Motor neuron (in vitro differentiated cells): ENCODE data around the gene IGSF23. TPM values are rescaled to one million over a fixed set of nuclear protein-coding genes. Genes with fewer than 3 reads are reported as not detected.
"Not testable (repeated sequence)": the region's sequence is repeated elsewhere in the genome, so short reads cannot be mapped to it uniquely, and the experiment has no call there.

ENCODE experiments used
- ATAC-seq, 8 experiments: fragments of 200-7000 bp; cut with Tn5 transposase; replicated peaks in 6 of 8; 2 replicates each; pipeline ENCODE4 v1.8.0; 2021; ENCODE audit warnings: mild to moderate bottlenecking in 8 of 8, moderate library complexity in 8 of 8
- H3K27ac ChIP-seq, 2 donors: fragments of 250-450 bp; sonication (Bioruptor Pico); 2 replicates each; pipeline ENCODE4 v1.9.0; 2021; ENCODE audit warnings: antibody characterized with exemption in 2 of 2, mild to moderate bottlenecking in 2 of 2, moderate library complexity in 1 of 2
- H3K4me1 ChIP-seq, 2 donors: fragments of 250-450 bp; sonication (Bioruptor Pico); replicated peaks in 1 of 2; 2 replicates each; pipeline ENCODE4 v1.6.1; 2021; ENCODE audit warnings: antibody characterized with exemption in 2 of 2, mild to moderate bottlenecking in 2 of 2, moderate library complexity in 1 of 2
- H3K4me3 ChIP-seq, 5 donors: fragments of 250-450 bp; sonication (Bioruptor Pico); 2 replicates each; pipeline ENCODE4 v1.9.0; 2021; ENCODE audit warnings: antibody characterized with exemption in 5 of 5, mild to moderate bottlenecking in 5 of 5, moderate library complexity in 4 of 5
- WGBS, 10 experiments: fragments of 450-650 bp; shearing (Covaris generic); methylation state at CpG; one replicate each; pipeline ENCODE4 v1.0.0; 2022; 5-methylcytosine and 5-hydroxymethylcytosine counted together
- in situ Hi-C, 9 experiments: fragments of 400-800 bp; cut with MboI; loops; one replicate each; pipeline ENCODE4 v1.15.0; 2021; ENCODE audit warnings: low sequenced_read_pairs in 9 of 9, low pct_unique_long_range_greater_than_20kb in 2 of 9; ENCODE audit not compliant: unreplicated experiment in 9 of 9
- total RNA-seq, 8 experiments: library from RNA; unstranded; fragments of 300-600 nt; gene quantifications; 2 replicates each; pipeline versions ENCODE4 v1.2.3 to v1.2.4, GENCODE V29; 2022

The IGSF23 gene
- total RNA-seq, 8 experiments from 2014 or later = 0.72 to 2.2 TPM; not detected in 6

DNA sequence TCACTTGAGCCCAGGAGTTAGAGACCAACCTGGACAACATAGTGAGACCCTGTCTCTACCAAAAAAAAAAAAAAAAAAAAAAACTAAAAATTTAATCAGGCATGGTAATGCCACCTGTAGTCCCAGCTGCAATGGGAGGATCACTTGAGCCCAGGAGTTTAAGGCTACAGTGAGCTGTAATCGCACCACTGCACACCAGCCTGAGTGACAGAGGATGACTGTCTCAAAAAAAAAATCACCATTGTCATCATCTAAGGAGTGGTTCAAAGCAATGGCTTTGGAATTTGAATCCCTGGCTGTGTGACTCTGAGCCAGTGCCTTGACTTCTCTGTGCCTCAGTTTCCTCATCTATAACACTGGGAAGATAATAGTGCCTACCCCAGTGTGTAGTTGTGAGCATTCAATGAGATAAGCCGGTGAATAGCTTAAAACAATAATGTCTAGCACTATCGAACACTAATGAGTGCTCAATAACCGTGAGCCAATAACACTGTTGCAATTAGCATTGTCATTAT lies 11.5 kb downstream of the IGSF23 start:
- ATAC-seq = no peak
- no peak overlapping the region for H3K27ac ChIP-seq
- H3K4me1 ChIP-seq = no peaks in the 10 kb centered on the region
- 75 to 100% (median 97%) methylated on average over 1 to 3 of the region's 4 CpGs; no CpG with 5 or more reads in 2 of the 10 experiments for WGBS, 10 experiments
- H3K4me3 ChIP-seq = no peak overlapping the region
- in situ Hi-C loops = no loop called here

DNA sequence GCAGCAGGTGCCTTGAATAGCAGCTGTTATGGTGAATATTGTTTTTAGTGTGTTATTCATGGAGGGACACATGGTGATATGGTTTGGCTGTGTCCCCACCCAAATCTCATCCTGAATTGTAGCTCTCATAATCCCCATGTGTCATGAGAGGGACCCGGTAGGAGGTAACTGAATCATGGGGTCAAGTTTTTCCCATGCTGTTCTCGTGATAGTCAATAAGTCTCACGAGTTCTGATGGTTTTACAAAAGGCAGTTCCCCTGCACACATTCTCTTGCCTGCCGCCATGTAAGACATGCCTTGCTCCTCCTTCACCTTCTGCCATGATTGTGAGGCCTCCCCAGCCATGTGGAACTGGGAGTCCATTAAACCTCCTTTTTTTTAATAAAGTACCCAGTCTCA lies 12.3 kb downstream of the IGSF23 start:
- in situ Hi-C loops, H3K4me3 ChIP-seq, H3K4me1 ChIP-seq, H3K27ac ChIP-seq: not testable (repeated sequence)
- 33 to 92% (median 73%) methylated on average over 2 to 4 of the region's 4 CpGs; no CpG with 5 or more reads in 2 of the 10 experiments for WGBS, 10 experiments
- ATAC-seq = peak in 2 of 8 experiments; percentile 22 to 47

DNA sequence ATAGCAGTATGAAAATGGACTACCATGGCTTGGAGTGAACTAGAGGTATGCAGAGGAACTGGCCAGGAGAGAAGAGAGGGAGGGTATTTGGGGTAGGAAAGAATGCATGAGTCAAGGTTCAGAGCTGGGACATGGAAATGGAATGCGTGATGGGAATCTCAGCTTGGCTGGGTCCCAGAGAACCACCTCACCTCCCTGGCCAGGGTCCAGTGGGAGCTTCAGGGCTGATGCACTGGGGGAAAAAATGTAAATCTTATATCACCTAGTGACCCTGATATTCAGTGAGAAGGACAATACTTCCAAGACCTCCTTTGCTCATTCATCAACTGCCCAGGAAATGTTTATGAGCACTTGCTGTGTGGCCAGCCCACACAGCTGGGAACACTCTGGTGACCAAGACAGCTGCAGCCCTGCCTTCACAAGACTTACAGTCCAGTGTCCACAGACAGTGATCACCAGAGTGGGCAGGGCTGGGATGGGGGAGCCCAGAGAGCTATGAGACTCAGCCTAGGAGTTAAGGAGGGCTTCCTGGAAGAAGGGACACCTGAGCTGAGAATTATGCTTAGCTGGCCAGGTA lies 12.8 kb downstream of the IGSF23 start:
- 14 to 100% (median 80%) methylated on average over 1 of the region's 1 CpG; no CpG with 5 or more reads in 7 of the 10 experiments for WGBS, 10 experiments
- H3K4me3 ChIP-seq = no peak overlapping the region
- in situ Hi-C loops = no loop called here
- no peaks in the 10 kb centered on the region for H3K4me1 ChIP-seq
- peak in 3 of 8 experiments; percentile 54 to 86 (median 83) for ATAC-seq
- no peak overlapping the region for H3K27ac ChIP-seq

DNA sequence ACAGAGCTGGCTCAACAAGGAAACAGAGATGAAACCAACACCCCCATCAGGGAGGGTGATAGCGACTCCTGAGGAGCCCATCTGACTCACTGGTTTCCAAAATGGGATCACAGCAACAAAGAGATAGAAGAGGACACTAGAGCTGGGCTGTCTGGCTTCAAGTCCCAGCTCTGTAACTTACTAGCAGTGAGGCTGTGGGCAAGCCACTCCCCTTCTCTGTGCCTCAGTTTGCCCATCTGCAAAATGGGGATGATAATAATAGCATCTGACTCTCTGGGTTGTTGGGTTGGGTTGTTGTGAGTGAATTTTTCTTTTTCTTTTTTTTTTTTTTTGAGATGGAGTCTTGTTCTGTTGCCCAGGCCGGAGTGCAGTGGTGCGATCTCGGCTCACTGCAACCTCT lies 14.3 kb downstream of the IGSF23 start:
- no peak overlapping the region for H3K27ac ChIP-seq
- no peak for ATAC-seq
- in situ Hi-C loops = no loop called here
- WGBS, 10 experiments = 80 to 100% (median 100%) methylated on average over 1 to 2 of the region's 4 CpGs; no CpG with 5 or more reads in 5 of the 10 experiments
- H3K4me1 ChIP-seq = no peaks in the 10 kb centered on the region
- H3K4me3 ChIP-seq = no peak overlapping the region

DNA sequence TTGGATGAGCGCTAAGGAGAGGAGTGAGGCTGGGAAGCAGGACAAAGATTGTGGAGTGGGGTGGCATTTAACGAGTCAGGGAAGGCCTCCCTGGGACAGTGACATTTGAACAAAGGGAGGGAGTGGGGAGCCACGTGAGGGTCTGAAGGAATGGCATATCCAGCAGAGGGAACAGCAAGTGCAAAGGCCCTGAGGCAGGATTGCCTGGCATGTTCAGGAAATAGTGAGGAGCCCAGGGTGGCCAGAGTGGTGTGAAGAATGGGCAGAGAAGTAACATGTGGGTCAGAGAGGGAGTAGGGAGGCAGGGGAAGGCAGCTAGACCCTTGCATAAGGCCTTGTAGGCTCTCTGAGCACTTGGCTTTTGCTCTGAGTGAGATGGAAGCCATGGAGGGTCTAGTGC lies 15.4 kb downstream of the IGSF23 start:
- no peak for ATAC-seq
- no peaks in the 10 kb centered on the region for H3K4me1 ChIP-seq
- in situ Hi-C loops = no loop called here
- WGBS, 10 experiments = 43 to 86% (median 71%) methylated on average over 1 to 3 of the region's 3 CpGs; no CpG with 5 or more reads in 3 of the 10 experiments
- no peak overlapping the region for H3K4me3 ChIP-seq
- H3K27ac ChIP-seq = no peak overlapping the region

DNA sequence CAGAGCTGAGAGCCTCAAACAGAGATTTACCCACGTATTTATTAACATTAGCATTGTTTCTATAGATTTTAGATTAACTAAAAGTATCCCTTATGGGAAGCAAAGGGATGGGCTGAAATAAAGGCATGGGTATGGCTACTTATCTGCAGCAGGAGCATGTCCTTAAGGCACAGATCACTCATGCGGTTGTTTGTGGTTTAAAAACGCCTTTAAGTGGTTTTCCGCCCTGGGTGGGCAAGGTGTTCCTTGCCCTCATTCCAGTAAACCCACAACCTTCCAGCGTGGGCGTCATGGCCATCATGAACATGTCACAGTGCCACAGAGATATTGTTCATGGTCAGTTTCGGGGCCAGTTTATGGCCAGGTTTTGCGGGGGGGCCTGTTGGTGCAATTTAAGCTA lies 18.2 kb downstream of the IGSF23 start:
- H3K27ac ChIP-seq, H3K4me1 ChIP-seq, H3K4me3 ChIP-seq, ATAC-seq, in situ Hi-C loops: not testable (repeated sequence)
- WGBS, 10 experiments = 68 to 100% (median 93%) methylated on average over 2 to 7 of the region's 8 CpGs; no CpG with 5 or more reads in 1 of the 10 experiments

DNA sequence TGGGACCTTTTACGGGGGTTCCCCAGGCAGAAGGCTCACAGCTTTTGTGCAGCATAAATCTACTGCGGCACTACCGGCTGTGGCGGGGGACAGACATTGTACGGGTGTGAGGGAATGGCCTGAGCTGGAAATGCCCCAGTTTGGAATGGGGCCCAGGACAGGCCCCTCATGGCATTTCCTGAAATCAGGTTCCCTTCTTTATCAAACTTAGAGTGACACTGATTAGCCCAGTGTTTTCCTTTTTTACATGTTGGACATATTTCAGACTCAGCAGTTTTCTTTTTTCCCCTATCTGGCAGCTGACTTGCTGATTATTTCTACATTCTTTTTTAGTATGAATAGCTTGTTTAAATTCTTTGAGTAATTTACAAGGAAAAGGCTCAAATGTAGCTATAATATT lies 20.7 kb downstream of the IGSF23 start:
- H3K27ac ChIP-seq, H3K4me1 ChIP-seq, in situ Hi-C loops, ATAC-seq, H3K4me3 ChIP-seq: not testable (repeated sequence)
- WGBS, 10 experiments = 48 to 53% methylated on average over 2 to 3 of the region's 5 CpGs; no CpG with 5 or more reads in 8 of the 10 experiments

DNA sequence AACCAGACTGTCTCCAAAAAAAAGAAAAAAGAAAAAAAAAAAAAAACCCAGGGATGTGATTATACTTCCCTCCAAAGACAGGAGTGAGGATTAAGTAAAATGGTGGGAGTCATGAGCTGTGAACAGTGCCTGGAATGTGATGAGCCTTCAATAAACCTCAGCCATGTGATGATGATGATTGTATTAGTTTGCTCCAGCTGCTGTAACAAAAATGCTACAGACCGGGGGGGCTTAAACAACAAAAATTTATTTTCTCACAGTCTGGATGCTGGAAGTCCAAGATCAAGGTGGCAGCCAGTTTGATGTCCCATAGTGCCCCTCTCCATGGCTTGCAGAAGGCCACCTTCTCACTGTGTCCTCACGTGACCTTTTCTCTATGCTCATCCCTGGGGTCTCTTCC lies 21.4 kb downstream of the IGSF23 start:
- WGBS, 10 experiments = 84 to 100% (median 88%) methylated on average over 1 to 2 of the region's 2 CpGs; no CpG with 5 or more reads in 5 of the 10 experiments
- H3K4me3 ChIP-seq = no peak overlapping the region
- H3K4me1 ChIP-seq = no peaks in the 10 kb centered on the region
- H3K27ac ChIP-seq = no peak overlapping the region
- in situ Hi-C loops = no loop called here
- no peak for ATAC-seq

DNA sequence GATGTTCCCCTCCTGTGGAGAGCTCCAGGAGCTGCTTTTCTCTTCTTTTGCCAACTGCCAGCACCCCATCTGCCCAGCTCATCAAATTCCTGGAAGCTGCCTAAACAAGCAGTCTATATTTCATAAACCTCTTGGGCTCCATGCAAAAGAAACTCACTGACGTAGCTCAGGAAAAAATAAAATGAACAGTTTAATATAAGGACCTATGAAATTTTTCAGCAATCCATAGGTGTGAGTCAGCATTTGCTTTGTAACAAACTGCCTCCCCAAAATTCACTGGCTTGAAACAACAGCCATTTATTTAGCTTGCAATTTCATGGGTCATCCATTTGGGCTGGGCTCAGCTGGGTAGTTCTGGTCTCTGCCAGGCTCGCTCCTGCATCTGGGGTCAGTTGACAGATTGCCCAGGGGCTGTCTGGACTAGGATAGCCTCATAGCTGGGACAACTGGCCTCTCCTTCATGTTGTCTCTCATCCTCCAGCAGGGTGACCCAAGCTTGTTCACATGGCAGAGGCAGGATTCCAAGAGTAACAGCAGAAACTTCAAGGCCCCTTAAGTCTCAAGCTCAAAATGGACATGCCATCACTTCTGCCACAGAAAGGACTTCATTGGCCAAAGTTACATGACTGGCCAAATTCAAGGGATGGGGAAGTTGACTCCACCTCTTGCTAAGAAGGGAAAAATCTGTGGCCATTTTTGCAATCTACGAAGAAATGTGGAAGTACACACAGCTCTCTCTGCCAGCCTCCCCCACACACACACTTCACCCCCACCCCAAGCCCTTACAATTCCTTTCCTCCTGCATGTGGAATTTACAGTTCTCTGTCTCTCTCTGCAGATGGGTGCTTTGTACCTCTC lies 22.4 kb downstream of the IGSF23 start:
- no peak overlapping the region for H3K4me3 ChIP-seq
- no peak overlapping the region for H3K27ac ChIP-seq
- peak in 1 of 8 experiments; percentile 39 for ATAC-seq
- in situ Hi-C loops = no loop called here
- WGBS, 10 experiments = 50 to 91% (median 83%) methylated on average over 1 to 3 of the region's 3 CpGs; no CpG with 5 or more reads in 5 of the 10 experiments
- H3K4me1 ChIP-seq = no peaks in the 10 kb centered on the region

DNA sequence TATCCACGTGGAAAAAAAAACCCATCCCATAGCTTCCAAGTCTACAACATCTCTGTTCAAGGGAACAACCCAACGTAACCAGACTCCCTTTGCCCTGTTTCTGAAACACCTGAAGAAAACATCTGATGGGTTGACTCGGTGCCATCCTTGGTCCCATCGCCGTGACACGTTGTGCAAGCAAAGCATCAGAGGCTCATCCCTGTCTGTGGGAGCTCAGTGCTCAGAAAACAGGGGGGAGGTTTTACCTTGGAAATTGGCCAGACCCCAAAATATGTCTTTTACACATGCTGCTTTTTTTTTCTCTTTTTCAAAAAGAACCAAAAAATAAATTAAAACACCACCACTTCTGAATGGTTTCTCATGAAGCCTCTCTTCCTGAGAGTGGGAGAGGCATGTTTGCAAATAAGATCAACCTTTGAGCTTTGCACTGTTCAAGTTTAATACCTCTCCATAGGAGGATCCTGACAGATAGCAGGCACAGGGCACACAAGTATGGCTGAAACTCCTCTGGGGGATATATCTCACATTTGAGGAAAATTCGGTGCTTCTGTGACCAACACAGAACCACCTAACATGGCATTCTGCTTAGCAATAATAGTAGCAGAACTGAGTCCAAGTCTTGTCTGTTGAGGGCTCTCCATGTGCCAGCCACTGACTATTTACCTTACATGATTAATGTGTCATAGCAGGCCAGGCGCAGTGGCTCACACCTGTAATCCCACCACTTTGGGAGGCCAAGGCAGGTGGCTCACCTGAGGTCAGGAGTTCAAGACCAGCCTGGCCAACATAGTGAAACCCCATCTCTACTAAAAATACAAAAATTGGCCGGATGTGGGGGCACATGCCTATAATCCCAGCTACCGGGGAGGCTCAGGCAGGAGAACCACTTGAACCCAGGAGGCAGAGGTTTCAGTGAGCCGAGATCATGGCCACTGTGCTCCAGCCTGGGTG lies 23.4 kb downstream of the IGSF23 start:
- Histone ChIP-seq H3K4me1 (no peaks in the 10 kb centered on the region), H3K4me3 (no peak overlapping the region), H3K27ac (no peak overlapping the region)
- in situ Hi-C loops = no loop called here
- 50 to 100% (median 85%) methylated on average over 1 to 7 of the region's 11 CpGs for WGBS, 10 experiments
- ATAC-seq = no peak

DNA sequence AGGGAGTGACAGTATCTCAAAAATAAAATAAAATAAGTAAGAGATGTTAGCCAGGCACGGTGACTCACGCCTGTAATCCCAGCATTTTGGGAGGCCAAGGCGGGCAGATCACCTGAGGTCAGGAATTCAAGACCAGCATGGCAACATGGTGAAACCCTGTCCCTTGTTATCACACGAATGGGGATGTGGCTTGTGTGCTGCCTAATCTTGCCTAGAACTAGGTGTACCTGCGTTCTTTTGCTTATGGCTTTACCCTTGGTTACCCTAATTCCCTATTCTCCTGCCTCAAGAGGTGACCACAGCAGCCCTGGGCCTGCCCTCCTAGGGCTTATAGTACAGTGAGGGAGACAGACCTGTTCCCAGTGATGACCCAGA lies 24.0 kb downstream of the IGSF23 start:
- no peak overlapping the region for H3K4me3 ChIP-seq
- H3K27ac ChIP-seq = no peak overlapping the region
- WGBS, 10 experiments = 88% methylated on average over 5 of the region's 5 CpGs; no CpG with 5 or more reads in 9 of the 10 experiments
- ATAC-seq = no peak
- no peaks in the 10 kb centered on the region for H3K4me1 ChIP-seq
- in situ Hi-C loops = no loop called here

DNA sequence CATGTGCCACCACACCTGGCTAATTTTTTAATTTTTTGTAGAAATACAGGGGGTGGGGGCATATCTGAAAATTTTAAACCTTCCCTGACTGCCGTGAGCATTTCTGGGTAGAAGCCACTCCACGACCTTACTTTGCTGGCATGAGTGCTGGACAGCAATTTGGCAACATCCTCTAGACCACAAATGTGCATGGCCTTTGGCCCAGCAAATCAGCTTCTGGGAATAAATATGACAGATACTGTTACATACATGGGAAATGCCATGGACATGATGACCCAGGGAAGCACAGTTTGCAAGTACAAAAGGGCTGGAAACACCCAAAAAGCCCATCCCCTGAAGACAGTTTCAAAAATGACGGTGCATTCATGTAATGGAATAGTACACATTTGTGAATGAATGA lies 27.2 kb downstream of the IGSF23 start:
- Histone ChIP-seq H3K4me3 (no peak overlapping the region), H3K4me1 (no peaks in the 10 kb centered on the region), H3K27ac (no peak overlapping the region)
- in situ Hi-C loops = no loop called here
- ATAC-seq = peak in 2 of 8 experiments; percentile 7 to 47
- WGBS, 10 experiments = 38 to 100% (median 81%) methylated on average over 1 to 3 of the region's 3 CpGs; no CpG with 5 or more reads in 3 of the 10 experiments
